Activated CD8-positive, alpha-beta memory T cell treated with anti-CD3 and anti-CD28 coated beads for 4 hours (primary cell): Measurements from ENCODE around the gene NR3C2.

ENCODE experiments used
- DNase-seq, 2 donors: peaks; one replicate each; pipeline ENCODE4 v3.0.0-alpha.2; 2020; ENCODE audit warnings: low read depth in 2 of 2

Gene NR3C2

DNA sequence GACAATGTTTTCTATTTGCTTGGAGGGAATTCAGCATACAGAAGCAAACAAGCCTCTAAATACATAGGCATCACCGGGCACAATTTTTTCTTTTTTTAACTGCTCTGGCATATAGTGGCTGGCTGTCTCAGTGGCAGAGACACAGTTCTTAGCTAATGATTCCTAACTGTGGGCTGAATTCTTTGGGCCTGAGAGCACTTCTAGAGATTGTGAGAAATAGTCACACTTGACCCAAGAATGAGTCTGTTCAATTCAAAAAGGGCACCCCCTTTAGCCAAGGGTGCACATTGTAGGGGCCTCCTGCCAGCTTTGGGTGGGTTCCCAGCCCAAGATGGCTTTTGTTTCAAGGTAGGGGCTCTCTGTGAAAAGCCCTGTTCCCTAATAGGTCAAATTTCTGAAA is 364.6 kb downstream of the NR3C2 start:
- DNase-seq: no peak

DNA sequence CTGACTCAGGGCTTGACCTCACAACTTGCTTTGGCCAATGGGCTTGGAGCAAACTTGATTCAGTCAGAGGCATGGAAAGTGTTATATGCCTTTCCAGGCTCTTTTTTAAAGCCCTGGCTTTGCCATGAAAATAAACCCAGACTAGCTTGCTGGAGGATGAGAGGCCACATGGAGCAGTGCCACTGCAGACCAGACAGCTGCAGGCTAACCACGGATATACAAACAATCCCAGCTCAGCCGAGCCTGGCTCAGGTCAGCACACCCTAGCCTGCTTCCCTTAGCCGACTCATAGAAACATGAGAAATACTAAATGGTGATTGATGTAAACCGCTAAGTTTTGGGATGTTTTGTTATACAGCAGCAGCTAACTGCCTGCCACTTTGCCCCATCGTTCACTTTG is 365.2 kb downstream of the NR3C2 start:
- DNase-seq: no peak

DNA sequence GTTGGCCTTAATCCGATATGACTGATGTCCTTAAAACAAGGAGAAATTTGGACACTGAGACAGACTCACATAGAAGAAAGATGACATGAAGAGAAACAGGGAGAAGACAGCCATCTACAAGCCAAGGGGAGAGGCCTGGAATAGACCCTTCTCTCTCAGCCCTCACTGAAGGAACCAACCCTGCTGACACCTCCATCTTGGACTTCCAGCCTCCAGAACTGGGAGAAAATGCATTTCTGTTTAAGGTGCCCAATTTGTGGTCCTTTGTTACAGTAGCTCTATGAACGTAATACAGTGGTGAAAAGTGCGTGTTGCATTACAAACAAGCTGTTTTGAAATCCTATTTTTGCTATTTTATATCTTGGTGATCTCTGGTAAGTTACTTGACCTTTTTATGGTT is 366.8 kb downstream of the NR3C2 start:
- no peak for DNase-seq

DNA sequence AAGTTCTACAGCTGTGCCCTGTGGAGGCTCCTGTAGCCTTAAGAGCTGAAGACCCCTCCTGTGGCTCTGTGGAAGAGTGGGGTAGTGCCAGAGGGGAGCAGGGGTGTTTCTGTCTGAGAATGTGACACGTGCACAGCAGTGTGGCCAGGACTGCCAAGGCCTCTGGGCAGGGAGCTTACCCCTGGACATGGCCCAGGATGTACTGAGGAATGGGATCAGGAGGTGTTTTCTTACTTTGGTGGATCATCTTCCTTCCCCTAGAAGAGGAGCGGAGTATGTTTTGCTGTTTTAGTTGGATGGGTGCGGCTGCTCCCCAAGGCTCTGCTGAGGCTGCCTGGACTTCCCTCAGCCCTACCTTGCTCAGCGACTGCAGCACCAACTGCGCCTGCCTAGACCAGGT is 367.8 kb downstream of the NR3C2 start:
- no peak for DNase-seq

DNA sequence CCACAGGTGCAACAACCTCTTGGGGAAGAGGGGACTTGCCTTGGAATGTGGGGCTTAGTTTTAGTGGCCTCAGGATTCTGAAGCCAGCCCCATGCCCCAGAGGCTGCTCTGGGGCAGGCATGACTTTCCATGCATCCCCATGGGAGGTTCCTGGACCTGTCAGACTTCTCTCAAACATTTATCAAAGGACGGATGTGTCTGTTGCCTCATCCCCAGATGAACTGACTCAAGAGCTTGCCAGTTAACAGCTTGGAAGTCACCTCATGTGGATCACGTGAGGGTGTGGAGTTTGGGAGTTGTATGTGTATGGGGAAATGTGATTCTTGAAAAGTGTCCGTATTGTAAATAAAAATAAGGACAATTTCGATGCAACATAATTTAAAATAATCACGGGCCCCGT is 368.9 kb downstream of the NR3C2 start:
- no peak for DNase-seq

DNA sequence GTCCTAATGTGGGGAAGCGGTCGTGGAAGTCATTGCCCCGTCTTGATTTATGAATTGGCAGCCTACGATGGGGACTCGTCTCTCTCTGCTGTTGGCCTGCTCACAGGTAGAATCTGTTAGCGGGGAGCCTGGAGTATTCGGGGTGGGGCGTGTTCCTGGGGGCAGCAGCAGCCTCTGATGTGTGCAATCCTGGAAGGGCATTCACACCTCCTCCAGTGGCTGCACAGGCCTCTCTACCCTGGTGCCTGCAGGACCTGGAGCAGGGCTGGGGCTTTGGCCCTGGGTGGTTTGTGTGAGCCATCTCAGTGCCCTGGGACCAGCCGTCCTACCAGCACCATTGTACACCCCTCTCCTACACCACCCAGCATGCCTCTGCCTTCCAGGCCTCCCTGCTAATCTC is 369.4 kb downstream of the NR3C2 start:
- DNase-seq: no peak

DNA sequence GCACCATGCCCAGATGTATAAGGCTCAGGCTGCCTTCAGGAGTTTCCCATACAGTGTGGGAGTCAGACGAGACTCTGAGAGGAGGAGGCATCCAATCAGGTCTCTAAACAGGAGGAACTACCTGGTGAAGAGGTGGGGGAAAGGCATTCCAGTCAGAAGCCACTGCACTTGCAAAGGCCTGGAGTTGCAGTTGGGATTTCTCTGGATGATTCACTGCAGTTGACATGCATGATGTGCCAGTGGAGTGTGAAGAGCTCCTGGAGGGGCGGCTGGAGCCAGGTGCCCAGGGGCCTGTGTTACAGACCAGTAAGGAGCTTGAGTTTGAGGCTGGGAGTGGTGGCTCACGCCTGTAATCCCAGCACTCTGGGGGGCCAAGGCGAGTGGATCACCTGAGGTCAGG is 371.2 kb downstream of the NR3C2 start:
- no peak for DNase-seq

DNA sequence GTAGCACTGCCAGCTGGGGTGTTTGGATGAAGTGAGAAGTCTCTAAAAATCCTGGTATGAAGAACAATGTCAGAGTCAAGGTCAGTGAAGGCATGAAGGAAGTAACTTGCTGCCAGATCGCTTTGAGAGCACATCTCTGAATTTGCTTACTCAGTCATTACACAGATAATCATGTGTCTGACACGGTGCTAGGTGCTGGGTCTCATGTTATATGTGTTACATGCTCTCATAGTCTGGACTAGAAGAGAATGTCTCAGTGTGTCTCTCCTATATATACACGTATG is 372.4 kb downstream of the NR3C2 start:
- no peak for DNase-seq

DNA sequence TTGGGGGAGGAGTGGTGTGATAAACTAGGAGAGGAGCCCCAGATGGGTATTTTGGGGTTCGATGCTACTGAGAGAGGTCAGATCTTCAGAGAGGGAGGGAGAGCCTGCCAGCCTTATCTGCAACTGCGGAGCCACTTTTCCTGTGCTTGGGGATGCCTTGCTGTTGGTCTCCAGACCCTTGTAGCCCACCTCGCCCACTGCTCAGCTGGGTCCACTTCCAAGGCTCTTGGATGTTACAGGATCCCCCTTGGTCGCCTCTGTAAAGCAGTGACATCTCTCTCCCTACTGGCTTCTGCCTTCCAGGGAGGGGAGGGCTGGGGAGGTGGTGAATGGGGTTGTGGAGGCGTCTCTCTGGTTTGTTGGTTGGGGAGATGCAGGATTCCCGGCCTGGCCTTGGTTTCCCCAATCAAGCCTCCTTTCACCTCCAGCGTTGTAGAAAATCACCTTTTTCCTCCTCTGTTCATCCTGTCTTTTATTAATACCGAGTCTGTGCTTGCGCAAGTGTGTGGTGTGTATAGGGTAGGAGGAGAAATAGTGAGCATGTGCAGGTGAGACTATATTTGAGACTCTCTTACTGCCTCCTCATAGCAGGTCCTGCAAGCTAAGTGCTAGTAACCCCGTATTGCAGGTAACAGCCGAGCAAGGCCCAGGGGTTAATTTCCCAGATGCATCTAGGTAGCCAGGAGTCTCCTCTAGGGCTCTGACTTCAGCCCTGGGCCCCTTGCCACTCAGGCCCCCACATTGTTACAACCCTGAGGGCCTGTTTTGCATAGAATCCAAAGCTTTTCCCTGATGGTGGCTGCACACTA is 372.9 kb downstream of the NR3C2 start:
- no peak for DNase-seq

DNA sequence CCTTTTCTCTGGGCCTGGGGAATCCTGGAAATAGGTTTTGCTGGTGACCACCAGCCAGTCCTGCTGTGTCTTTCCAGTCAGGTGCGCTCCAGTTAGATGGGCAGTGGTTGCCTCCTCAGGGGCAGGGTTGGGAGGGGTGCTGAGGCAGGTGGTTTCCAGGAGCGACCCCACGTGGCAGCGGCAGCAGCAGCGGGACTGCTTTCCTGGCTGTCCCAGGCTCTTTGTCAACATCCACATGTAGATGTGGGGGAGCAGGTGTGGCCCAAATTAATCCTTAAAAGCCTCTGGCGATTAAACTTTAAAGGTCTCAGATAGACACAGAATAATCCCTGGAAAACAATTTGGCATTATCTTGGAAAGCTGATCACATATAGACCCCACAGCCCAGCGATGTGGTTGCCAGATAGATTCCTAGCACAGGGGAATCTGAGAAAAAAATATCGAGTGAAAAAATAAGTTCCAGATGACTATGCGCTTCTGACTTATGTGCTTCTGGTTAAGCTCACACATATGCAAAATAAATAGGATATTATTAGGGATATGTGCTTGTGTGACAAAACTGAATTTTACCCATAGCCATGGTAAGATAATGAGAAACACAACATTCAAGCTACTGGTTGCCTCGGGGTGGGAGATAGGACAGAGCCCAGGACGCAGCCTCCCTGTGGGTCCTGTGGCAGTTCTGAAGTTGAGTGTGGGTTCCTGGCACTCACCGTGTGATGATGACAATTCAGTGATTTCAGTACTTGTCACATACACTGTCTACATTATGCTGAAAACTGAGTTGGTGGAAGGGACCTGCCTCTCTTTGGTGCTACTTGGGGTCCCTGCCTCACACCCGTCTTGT is 373.9 kb downstream of the NR3C2 start:
- DNase-seq: no peak

DNA sequence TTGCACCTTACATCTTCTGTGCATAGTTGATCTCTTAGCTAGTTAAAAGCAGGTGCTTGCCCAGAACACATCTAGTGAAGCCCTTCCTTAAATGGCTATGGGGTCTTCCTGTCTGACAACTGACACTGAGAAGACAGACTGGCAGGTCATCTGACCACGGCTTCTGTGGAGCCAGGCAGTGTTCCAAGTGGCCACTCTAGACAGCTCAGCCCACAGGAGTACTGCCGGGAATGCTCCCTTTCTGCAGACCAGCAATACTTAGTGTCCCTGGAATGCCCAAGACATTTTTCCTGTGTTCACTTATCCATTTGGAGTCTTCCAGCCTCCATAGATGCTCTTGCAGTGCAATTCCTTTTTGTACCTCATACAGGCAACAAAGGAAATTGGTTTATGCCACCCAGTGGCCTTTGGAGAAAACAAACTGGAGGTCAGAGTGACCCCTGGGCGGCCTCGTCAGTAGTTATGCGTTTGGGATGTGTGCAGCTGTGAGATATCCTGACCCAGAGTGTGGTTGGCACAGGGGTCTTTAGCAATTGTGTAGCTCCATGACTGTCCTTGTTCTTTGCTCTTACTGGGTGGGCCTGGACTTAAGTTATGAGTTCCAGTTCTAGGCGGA is 374.8 kb downstream of the NR3C2 start:
- DNase-seq: no peak

DNA sequence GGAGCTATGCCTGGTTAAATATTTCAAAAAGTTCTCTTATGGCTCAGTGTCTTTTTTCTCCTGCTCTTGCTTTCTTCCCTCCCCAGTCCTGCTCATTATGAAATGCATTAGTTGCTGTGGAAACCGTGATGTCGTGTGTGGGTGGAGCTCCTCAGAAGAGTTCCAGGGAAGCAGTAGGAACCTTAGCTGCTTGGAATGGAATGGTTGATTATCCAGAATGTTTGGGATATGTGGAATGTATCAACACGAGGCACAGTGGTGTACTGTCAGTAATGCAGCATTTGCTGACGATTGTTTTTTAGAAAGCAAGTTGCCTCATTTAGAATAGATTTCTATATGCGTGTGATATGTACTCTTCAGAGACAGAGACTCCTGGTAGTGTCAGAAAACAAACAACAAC is 377.1 kb downstream of the NR3C2 start:
- no peak for DNase-seq

DNA sequence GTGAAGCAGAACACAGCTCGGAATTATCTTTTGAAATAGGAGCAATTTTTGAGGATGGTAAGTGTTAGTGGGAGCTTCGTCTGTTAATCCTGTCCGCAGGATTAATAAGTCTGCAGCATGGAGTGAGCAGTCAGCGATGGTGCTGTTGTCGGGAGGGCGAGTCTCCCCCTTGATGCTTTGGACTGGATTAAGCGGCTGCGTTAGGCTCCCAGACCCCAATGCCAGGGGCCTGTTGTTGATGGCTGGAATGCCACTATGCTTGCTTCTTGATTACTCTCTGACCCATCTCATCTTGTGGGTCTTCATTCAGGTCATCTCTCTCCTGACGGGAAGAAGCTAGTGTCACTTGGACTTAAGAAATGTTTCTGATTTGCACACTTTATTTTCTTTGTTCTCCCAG is 377.8 kb downstream of the NR3C2 start:
- no peak for DNase-seq

DNA sequence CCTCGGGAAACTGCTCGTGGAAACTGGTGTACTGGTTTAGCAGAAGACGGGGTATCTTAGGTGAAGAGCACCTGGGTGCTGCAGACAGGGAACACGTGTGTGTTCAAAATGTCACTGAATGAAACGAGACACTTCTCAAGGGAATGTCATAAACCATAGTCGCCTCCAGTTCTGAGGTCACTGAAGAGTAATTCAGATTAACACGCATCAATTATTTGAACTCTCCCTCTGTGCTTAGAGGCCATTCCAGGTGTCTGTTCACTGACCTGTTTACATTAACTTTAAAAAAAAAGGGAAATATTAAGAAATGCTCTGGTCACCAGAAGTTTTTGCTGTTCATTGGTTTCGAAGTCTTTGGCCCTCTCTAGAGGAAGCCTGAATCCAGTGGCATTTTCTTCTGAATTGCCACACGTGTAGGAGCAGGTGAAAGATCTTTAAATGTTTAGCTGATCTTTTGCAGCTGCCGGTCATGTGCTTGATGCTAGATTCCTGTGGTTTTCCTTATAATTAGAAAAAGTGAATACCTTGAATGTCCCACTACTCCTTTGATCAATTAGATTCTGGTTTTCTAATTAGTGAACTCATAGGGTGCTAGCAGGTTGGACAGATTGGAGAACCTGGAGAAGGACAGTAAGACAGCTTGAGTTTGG is 379.8 kb downstream of the NR3C2 start:
- no peak for DNase-seq

DNA sequence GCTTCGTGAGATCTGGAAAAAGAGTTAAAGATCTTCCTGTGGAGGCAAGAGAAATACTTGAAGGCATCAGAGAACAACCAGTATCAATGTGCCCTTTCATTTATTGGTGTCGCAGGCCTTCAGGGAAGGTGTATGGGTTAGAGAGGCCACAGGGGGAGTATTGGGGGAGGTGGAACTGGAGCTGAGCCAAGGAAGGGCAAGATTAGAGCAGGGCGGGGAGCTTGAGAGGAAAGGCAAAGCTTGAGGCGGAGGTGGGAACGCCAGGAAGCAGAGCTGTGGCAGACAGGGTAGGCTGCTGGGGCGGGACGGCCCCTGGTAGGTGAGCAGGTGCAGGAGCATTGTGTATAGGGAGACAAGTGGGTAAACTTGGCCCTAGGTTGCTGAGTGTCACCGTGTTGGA is 380.4 kb downstream of the NR3C2 start:
- DNase-seq: no peak

DNA sequence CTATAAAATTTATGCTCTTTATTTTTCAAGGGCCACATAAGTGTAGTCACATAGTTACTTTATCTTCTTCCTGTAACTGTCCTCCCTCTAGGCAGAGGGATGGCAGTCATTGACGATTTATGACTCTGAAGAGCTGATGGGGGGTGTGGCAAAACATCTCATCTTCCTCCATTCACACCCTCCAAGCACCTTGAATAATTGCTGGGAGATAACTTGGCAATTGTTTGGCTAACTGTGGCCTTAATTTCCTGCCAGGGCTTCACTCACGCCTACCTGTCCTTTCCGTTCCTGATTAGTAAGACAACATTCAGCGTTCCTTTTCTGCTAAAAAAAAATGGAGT is 381.1 kb downstream of the NR3C2 start:
- no peak for DNase-seq

DNA sequence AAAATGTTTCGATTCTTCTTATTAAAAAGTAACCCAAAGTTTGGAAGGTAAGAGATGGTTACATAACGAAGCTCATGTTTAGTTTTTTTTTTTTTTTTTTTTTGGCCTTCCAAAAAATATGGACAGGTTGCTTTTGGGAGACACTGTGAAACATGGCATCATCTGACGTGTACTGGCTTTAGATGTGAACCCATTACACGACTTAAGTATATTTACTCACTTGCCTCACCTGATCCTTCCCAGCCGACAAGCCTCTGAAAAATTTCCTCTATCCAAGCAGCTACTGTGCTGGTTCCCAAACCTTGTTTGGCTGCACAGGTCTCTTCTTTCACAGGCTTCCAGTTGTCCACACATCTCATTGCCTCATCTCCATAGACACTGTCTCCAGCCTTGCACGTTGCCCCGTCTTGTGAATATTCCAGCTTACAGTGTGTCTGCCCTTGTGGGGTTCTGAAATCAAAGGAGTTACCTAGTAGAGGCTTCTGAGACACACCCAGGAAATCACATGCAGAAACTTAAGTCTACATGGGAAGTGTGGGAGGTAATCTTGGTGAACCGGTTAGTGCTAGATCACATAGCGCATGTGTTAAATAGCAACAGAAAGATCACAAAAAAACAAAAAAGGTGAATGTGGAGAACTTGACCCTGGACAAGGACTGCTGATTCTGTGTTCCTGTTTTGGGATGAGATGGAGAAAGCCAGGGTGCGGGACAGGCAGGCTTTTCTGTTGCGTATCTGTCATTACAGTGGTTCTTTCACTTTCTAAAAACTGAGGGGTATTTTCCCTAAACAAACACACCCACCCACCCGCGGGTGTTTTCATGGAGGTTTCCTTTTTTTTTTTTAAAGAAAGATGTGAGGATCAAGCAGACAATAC is 381.7 kb downstream of the NR3C2 start:
- DNase-seq: no peak

DNA sequence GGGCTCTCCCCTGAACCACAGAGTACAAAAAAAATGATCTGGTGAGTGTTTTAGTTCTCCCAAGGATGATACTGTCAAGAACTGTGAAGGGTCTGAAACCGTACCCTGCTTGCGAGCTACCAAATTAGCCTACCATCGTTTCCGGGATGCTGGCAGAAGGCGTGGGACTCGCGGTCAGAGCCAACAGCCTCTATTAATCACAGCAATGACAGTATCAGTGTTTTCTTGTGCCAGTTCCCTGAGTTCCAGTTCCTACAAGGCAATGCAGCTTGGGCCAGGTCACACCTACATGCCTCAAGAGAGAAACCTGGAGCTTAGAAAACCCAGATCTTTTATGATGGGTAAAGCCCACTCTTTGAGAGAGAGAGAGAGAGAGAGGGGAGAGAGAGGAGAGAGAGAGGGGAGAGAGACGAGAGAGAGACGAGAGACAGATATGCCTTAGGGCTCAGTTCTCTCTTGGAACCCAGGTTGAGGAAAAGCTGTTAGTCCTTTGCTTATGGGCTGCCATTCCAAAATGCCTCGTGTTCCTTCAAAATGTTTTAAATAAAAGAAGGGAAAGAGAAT is 382.5 kb downstream of the NR3C2 start:
- DNase-seq: no peak

DNA sequence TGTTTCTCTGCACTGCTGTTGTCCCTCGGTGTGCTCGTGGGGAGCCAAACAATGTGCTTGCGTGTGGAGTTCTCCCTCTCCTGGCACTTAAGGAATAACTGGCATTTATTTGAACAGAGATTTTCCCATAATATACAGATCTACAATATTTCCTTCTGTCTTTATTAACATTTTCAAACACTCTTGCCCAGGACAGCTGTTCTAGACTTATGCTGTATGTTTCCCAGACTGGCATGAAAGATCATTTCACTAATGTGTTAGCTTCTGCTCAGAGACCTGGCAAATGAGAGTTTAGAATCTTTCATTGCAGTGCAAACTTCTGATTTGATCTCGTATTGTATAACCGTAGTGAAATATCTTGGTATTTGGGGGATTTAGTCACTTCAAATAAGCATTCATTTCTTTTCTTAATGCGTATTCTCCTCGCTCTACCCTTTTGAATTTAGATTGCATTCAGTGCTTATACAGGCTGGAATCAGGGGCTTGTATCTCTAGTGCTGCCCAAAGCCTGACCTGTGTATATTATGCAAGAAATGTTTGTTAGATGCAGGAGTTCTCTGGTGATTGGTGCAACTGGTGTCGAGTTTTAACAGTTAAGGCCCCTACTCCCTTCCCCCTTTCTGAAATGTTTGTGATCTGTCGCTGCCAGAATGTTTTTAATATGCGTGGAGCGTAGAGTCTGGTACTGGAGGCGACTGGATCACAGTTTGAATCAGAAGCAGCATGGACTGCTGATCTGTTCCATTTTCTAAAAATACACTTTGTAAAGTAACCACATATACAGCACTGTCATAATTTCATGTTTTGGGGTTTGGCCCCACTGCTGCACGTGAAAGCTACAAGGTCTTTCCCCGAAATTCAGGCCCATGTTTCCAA is 384.0 kb downstream of the NR3C2 start:
- DNase-seq: no peak

DNA sequence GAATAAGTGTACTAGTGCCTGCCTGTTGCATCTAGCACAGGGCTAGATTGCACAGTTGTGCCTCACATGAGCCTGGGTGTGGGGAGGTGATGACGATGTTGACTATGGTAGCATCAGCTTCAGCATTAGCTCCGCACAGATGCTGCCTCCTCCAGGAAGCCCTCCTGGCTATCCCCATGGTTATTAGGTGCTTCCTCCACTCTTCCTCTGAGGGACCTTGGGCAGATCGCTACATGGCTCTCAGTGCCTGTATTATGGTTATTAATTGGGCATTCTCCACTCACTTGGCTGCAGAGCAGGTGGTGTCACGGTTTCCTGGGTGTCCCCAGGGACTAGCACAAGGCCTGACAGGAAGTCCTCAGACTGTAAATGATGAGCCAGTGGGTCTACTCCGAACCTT is 384.7 kb downstream of the NR3C2 start:
- no peak for DNase-seq
